NOMO-1 treated with dmso at 0.1 percent for 144 hours (cell line): ENCODE data around the gene FBXO24.

ENCODE experiments used
- DNase-seq: peaks from one replicate; lab custom pipeline; 2025; ENCODE audit not compliant: unreplicated experiment; lab: John Stamatoyannopoulos, UW

The FBXO24 gene

GRCh38 chr7:100589341-100589947, 3.3 kb downstream of the FBXO24 start:
- no peak for DNase-seq

GRCh38 chr7:100590077-100590737, 4.1 kb downstream of the FBXO24 start:
- no peak for DNase-seq

- DNase-seq = no peak
Observed at GRCh38 chr7:100591596-100591995, 5.5 kb downstream of the FBXO24 start.

- DNase-seq = no peak
Observed at GRCh38 chr7:100595188-100595587, 9.1 kb downstream of the FBXO24 start.

DNA sequence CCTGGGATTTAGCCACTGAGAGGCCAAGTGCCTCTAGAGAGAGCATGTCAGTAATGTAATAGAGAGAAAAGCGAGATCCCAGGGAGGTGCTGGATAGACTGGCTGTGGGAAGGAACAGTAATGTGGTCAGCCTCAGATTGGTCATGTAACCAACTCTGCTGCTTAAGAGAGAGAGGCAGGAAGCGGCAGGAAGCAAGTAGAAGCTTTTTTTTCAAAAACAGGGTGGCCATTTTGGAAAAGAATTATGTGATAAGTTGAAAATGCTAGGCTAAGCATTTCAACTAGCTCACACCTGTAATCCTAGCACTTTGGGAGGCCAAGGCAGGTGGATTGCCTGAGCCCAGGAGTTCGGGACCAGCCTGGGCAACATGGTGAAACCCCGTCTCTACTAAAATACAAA, 12.3 kb downstream of the FBXO24 start:
- DNase-seq = no peak

DNA sequence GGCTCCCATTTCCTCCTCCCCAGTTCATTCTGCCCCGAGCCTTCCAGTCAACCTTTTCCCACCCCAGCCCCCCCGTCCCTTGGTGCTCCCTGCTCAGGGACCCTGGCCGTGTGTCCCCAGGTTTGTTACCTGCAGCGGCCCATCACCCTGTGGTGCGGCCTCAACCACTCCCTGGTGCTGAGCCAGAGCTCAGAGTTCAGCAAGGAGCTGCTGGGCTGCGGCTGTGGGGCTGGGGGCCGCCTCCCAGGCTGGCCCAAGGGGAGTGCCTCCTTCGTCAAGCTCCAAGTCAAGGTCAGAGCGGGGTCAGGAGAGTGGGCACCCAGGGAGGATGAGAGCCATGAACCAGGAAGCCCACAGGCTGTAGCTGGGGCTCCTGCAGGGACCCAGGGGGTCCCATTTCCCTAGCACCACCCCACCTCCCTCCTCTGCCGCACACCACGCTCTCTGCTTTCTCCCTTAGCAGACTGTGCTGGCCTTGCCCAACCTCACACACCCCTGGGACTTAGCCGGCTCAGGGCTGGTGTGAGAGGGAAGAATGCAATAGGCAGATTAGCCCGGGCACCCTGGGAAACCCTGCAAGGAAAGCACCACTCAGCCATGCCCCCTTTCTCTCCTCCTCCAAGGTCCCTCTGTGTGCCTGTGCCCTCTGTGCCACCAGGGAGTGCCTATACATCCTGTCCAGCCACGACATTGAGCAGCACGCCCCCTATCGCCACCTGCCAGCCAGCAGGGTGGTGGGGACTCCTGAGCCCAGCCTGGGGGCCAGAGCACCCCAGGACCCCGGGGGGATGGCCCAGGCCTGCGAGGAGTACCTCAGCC, 14.0 kb downstream of the FBXO24 start:
- DNase-seq = no peak

- no peak for DNase-seq
Observed at GRCh38 chr7:100600730-100601038, 14.6 kb downstream of the FBXO24 start.

GRCh38 chr7:100602889-100603725, 17.0 kb downstream of the FBXO24 start:
- DNase-seq = no peak

DNA sequence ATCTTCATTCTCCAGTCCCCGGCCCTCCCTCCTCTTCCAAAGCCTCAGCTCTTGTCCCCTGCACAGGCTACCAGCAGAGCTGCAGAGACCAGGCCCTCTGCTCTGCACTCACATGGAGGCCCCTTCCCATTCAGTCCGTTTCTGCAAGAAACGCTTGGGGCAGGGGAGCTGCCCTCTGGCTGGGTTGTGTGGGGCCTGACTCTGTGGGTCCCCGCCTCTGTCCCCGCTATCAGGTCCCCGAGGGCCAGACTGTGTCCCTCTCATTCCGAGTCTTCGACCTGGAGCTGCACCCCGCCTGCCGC, 17.5 kb downstream of the FBXO24 start:
- DNase-seq = no peak

DNA sequence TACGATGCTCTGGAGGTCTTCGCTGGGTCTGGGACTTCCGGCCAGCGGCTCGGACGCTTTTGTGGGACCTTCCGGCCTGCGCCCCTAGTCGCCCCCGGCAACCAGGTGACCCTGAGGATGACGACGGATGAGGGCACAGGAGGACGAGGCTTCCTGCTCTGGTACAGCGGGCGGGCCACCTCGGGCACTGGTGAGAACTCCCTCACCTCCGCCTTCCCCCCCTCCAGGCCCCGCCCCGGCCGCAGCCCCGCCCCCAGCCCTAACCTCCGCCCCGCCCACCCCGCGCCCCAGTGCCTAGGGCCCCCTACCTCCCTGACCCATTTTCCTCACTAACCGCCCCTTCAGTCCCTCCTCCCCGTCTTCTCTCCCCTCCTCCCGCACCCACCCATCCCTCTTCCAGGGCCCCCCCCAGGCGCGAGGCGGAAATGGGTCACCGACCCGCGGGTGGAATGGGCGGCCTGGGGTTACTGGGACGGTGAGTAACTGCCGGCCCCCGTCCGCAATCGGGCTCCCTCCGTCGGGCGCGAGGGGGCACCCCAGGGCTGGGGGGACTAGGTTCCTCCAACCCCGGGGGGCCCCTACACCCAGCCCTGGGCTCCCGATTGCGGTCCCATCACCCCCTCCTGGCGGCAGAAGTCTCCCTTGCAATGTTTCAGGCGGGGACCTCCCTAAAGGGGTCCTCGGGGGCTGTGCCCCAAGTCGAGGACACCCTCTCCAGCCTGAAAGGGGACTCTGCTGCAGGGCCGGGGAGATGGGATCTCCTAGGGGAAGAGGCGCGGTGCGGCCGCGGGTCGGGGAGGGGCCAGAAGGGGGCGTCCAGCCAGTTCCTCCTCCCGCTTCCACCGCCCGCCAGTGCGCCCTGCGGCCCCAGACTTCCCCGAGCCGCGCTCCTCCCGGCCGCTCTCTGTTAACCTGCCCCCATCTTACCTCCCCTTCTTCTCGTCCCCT, 18.2 kb downstream of the FBXO24 start:
- peak; percentile 88 for DNase-seq

- no peak for DNase-seq
Observed at GRCh38 chr7:100604976-100605911, 19.1 kb downstream of the FBXO24 start.

- DNase-seq = no peak
Observed at GRCh38 chr7:100606313-100606712, 20.2 kb downstream of the FBXO24 start.

DNA sequence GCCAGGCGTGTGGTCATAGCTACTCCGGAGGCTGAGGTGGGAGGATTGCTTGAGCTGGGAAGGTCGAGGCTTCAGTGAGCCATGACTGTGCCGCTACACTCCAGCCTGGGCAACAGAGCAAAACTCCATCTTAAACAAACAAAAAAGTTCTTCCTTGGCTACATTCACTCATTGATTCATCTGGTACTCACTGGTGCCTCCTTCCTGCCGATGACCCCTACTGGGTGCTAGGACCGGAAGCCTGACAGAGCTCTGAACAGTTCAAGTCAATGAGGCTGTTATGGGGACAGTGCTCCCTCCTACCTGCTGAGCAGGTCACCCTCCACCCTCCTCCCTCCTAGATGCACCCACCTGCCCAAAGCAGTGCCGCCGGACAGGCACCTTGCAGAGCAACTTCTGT, 21.0 kb downstream of the FBXO24 start:
- no peak for DNase-seq

- no peak for DNase-seq
Observed at GRCh38 chr7:100609958-100610357, 23.8 kb downstream of the FBXO24 start.

GRCh38 chr7:100611983-100612729, 26.0 kb downstream of the FBXO24 start, which contains the start of gene MOSPD3:
Gene MOSPD3 (plus strand): TSS chr7:100612540. CDS start chr7:100612792, 252 bp downstream.
- DNase-seq = peak; percentile 99

- peak; percentile 56 for DNase-seq
Observed at GRCh38 chr7:100612730-100613390, 26.7 kb downstream of the FBXO24 start.

GRCh38 chr7:100613412-100614175, 27.5 kb downstream of the FBXO24 start:
- DNase-seq = peak; percentile 56
